Fibroblast of lung (primary cell): ENCODE measurements around the gene CGB5. TPM values are rescaled to one million over a fixed set of nuclear protein-coding genes. Genes with fewer than 3 reads are reported as not detected.

Source experiments
- DNase-seq, 2 donors: peaks; one replicate each; pipeline versions ENCODE4 v3.0.0 to v3.0.0-alpha.2; 2010; ENCODE audit warnings: low read depth in 2 of 2
- H2AFZ ChIP-seq: 2 replicates; pipeline ENCODE4 v1.5.1; 2012; ENCODE audit warnings: low read length, control low read depth, inconsistent platforms
- H3K27ac ChIP-seq: 2 replicates; pipeline ENCODE4 v1.5.1; 2011; ENCODE audit warnings: low read length, control low read depth; ENCODE audit not compliant: insufficient read depth
- H3K27me3 ChIP-seq: 2 replicates; pipeline ENCODE4 v1.5.1; 2011; ENCODE audit warnings: mild to moderate bottlenecking, low read length; ENCODE audit not compliant: control insufficient read depth, insufficient read depth
- H3K36me3 ChIP-seq: 2 replicates; pipeline ENCODE4 v1.5.1; 2011; ENCODE audit warnings: low read length; ENCODE audit not compliant: control insufficient read depth, insufficient read depth
- H3K4me1 ChIP-seq: 2 replicates; pipeline ENCODE4 v1.5.1; 2011; ENCODE audit warnings: low read length; ENCODE audit not compliant: control insufficient read depth, insufficient read depth; ENCODE audit errors: extremely low read depth
- H3K4me2 ChIP-seq: 2 replicates; pipeline ENCODE4 v1.5.1; 2011; ENCODE audit warnings: low read length, control low read depth; ENCODE audit not compliant: insufficient read depth; ENCODE audit errors: extremely low read depth
- H3K4me3 ChIP-seq, 4 experiments: fragments of 200-600 bp in 1 of 4; sonication (generic) in 1 of 4; replicated peaks in 1 of 4; 2 replicates each; pipeline ENCODE4 v1.5.1; 2011 to 2016; ENCODE audit warnings: low read length in 4 of 4, low read depth in 3 of 4, mild to moderate bottlenecking in 3 of 4, control low read depth in 2 of 4, inconsistent platforms in 1 of 4, mixed read lengths in 1 of 4; ENCODE audit not compliant: insufficient read depth in 1 of 4; ENCODE audit errors: control extremely low read depth in 1 of 4
- H3K79me2 ChIP-seq: 2 replicates; pipeline ENCODE4 v1.5.1; 2012; ENCODE audit warnings: mild to moderate bottlenecking, low read length, inconsistent platforms; ENCODE audit not compliant: control insufficient read depth, insufficient read depth
- H3K9ac ChIP-seq: 2 replicates; pipeline ENCODE4 v1.5.1; 2011; ENCODE audit warnings: mild to moderate bottlenecking, low read length, control low read depth; ENCODE audit not compliant: insufficient read depth
- H3K9me3 ChIP-seq: 2 replicates; pipeline ENCODE4 v1.5.1; 2012; ENCODE audit warnings: low read depth, low read length; ENCODE audit not compliant: control insufficient read depth, insufficient read depth
- H4K20me1 ChIP-seq: 2 replicates; pipeline ENCODE4 v1.5.1; 2011; ENCODE audit warnings: low read length; ENCODE audit not compliant: control insufficient read depth, insufficient read depth; ENCODE audit errors: extremely low read depth
- CTCF ChIP-seq, 2 donors: IDR thresholded peaks in 1 of 2; conservative IDR thresholded peaks in 1 of 2; 1 replicate in 1 of 2; 2 replicates in 1 of 2; pipeline ENCODE4 v1.5.1; 2011 to 2012; ENCODE audit warnings: low read length in 2 of 2, control low read depth in 1 of 2, inconsistent platforms in 1 of 2, low read depth in 1 of 2, mild to moderate bottlenecking in 1 of 2
- EZH2 ChIP-seq: IDR thresholded peaks from 2 replicates; pipeline ENCODE4 v1.5.1; 2012; ENCODE audit warnings: low read length, control low read depth, mild to moderate bottlenecking; ENCODE audit errors: missing control alignments
- polyA plus RNA-seq, 2 donors: library from polyadenylated mRNA; depleted of rRNA in 1 of 2; stranded (reverse) in 1 of 2; unstranded in 1 of 2; fragments of >200 nt; gene quantifications; 2 replicates each; pipeline ENCODE4 v1.2.1, GENCODE V29; 2011 to 2012; ENCODE audit warnings: missing spikeins in 1 of 2
- total RNA-seq: library from RNA; depleted of rRNA; stranded (reverse); fragments of >200 nt; gene quantifications from 2 replicates; pipeline ENCODE4 v1.2.1, GENCODE V29; 2014

The CGB5 gene
- total and polyA plus RNA-seq, 2 donors (not counting 1 experiment from before 2014, with no cell fraction given), result not detected

DNA sequence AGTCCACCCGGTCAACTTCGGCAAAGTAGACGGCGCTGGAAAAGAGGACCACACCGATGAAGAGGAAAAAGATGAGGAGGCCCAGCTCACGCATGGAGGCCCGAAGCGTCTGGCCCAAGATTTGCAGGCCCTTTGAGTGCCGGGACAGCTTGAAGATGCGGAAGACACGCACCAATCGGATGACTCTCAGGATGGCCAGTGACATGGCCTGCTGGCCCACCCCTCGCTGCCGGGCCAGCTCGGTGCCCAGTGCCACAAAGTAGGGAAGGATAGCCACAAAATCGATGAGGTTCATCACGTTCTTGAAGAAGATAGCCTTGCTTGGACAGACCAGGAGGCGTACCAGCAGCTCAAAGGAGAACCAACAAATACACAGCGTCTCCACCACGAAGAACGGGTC is 26.8 kb downstream of the CGB5 start:
- Histone ChIP-seq H3K36me3 (no peaks in the 10 kb centered on the region), H3K79me2 (no peaks in the 10 kb centered on the region), H3K9me3 (no peaks in the 10 kb centered on the region), H3K27ac (no peak overlapping the region), H3K4me2 (no peak overlapping the region), H4K20me1 (no peaks in the 10 kb centered on the region), H3K9ac (no peak overlapping the region), H2AFZ (no peak overlapping the region), H3K27me3 (peaks cover 42% of the 10 kb centered on the region), H3K4me3 (no peak overlapping the region), H3K4me1 (no peaks in the 10 kb centered on the region)
- DNase-seq, result no peak
- TF ChIP-seq EZH2 (no peak), CTCF (conservative IDR thresholded peaks at IDR 0.05 in 1 of 2, IDR thresholded peaks at IDR 0.05 in 1 of 2; ENCODE audit: low read depth in 1 of 2, low read length in 2 of 2) (no peak)

- Histone ChIP-seq H3K4me2 (no peak overlapping the region), H3K36me3 (no peaks in the 10 kb centered on the region), H3K9ac (no peak overlapping the region), H3K27me3 (peaks cover 34% of the 10 kb centered on the region), H3K79me2 (no peaks in the 10 kb centered on the region), H3K9me3 (no peaks in the 10 kb centered on the region), H2AFZ (no peak overlapping the region), H3K4me1 (no peaks in the 10 kb centered on the region), H4K20me1 (no peaks in the 10 kb centered on the region), H3K4me3 (no peak overlapping the region), H3K27ac (no peak overlapping the region)
- DNase-seq, result no peak
- TF ChIP-seq CTCF (conservative IDR thresholded peaks at IDR 0.05 in 1 of 2, IDR thresholded peaks at IDR 0.05 in 1 of 2; ENCODE audit: low read depth in 1 of 2, low read length in 2 of 2), result no peak
- peak; percentile 95 for TF ChIP-seq EZH2
Measured at GRCh38 chr19:49071860-49072547, 28.4 kb downstream of the CGB5 start.

DNA sequence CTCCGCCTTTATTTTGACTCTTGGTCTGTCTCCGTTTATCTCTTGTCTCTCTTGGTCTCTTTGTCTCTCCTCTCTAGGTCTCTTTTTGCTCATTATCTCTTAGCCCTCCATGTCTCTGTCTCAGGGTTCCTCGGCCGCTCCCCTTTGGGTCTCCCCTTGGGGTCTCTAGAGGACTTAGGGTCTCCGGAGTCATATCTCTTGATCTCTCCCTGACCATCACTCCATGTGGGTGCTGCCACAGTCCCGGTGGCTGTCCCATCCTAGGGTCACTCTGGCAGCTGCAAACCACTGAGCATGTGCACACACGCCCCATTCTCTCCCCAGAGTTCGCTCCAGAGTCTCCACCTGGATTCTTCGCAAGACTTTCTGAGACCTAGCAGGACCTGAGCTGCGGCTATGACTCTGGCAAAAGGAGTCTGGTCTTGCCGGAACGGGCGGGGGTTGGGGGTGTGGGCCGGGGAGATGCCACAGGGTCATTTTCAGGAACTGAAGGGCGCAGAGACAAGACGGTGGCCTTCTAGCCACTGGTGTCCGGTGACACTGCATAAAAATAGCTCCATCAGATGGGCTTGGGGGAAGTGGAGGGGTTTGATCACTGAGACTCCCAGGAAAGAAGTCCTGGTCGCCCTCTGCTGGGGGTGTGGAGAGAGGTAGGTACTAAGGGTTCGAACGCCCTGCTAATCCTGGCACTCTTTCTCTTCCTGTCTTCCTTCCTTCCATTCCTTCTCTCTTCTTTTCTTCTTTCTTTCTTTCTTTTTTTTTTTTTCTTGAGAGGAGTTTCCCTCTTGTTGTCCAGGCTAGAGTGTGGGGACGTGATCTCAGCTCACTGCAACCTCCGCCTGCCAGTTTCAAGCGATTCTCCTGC is 30.1 kb downstream of the CGB5 start:
- H3K36me3 ChIP-seq, result no peaks in the 10 kb centered on the region
- H4K20me1 ChIP-seq, result no peaks in the 10 kb centered on the region
- DNase-seq, result no peak
- H3K4me2 ChIP-seq, result no peak overlapping the region
- no peaks in the 10 kb centered on the region for H3K4me1 ChIP-seq
- TF ChIP-seq CTCF (conservative IDR thresholded peaks at IDR 0.05 in 1 of 2, IDR thresholded peaks at IDR 0.05 in 1 of 2; ENCODE audit: low read depth in 1 of 2, low read length in 2 of 2) (peak; percentile 19 to 27), EZH2 (no peak)
- H3K9me3 ChIP-seq, result no peaks in the 10 kb centered on the region
- H3K4me3 ChIP-seq, result no peak overlapping the region
- no peak overlapping the region for H2AFZ ChIP-seq
- H3K9ac ChIP-seq, result no peak overlapping the region
- H3K27me3 ChIP-seq, result peaks cover 25% of the 10 kb centered on the region
- no peak overlapping the region for H3K27ac ChIP-seq
- no peaks in the 10 kb centered on the region for H3K79me2 ChIP-seq
